ENCODE results near the gene ENTPD1. TPM values are rescaled to one million over a fixed set of nuclear protein-coding genes. Genes with fewer than 3 reads are reported as not detected.

ENTPD1 gene
- total RNA-seq, 1 donor from 2014 or later: 0.95 TPM

GRCh38 chr10:95864906-95865813 lies 109.2 kb downstream of the ENTPD1 start:
- Mint-ChIP-seq H3K27ac (ENCODE audit: unreplicated experiment) (peak overlapping the region; percentile 34), H3K4me1 (ENCODE audit: low read depth, unreplicated experiment) (peaks cover 2% of the 10 kb centered on the region), H3K27me3 (ENCODE audit: low read depth, unreplicated experiment) (no peaks in the 10 kb centered on the region), H3K9me3 (ENCODE audit: unreplicated experiment) (no peaks in the 10 kb centered on the region), H3K4me3 (ENCODE audit: unreplicated experiment) (no peak overlapping the region), H3K36me3 (ENCODE audit: low read depth, unreplicated experiment) (no peaks in the 10 kb centered on the region)
- Histone ChIP-seq H3K79me2 (ENCODE audit: insufficient read depth, low read length) (no peaks in the 10 kb centered on the region), H3K27me3 (ENCODE audit: insufficient read depth, low read length) (no peaks in the 10 kb centered on the region), H2AFZ (ENCODE audit: low read depth, low read length) (peak overlapping the region; percentile 49), H3K9ac (ENCODE audit: low read length) (no peak overlapping the region), H4K20me1 (ENCODE audit: insufficient read depth, low read length) (no peaks in the 10 kb centered on the region), H3K4me3 (ENCODE audit: insufficient read depth, low read depth, low read length) (no peak overlapping the region), H3K4me1 (ENCODE audit: insufficient read depth, low read length) (no peaks in the 10 kb centered on the region), H3K27ac (ENCODE audit: low read depth, low read length) (no peak overlapping the region), H3K36me3 (ENCODE audit: insufficient read depth, low read length) (no peaks in the 10 kb centered on the region), H3K9me3 (ENCODE audit: insufficient read depth, low read depth, low read length) (no peaks in the 10 kb centered on the region), H3K4me2 (ENCODE audit: low read length) (peak overlapping the region; percentile 49)
- FAIRE-seq (no peak), DNase-seq (ENCODE audit: low read depth) (peak; percentile 67)
- peak; percentile 64 for TF ChIP-seq CTCF (IDR thresholded peaks at IDR 0.05; ENCODE audit: insufficient read depth, low read depth, low read length)
- TF ChIP-seq EZH2 (IDR thresholded peaks at IDR 0.05; ENCODE audit: insufficient read depth, low read length): no peak

- H3K27me3 Mint-ChIP-seq (ENCODE audit: low read depth, unreplicated experiment): no peaks in the 10 kb centered on the region
- Histone ChIP-seq H3K36me3 (ENCODE audit: insufficient read depth, low read length) (no peaks in the 10 kb centered on the region), H3K4me3 (ENCODE audit: insufficient read depth, low read depth, low read length) (no peak overlapping the region), H3K27ac (ENCODE audit: low read depth, low read length) (no peak overlapping the region), H3K9me3 (ENCODE audit: insufficient read depth, low read depth, low read length) (no peaks in the 10 kb centered on the region), H3K4me1 (ENCODE audit: insufficient read depth, low read length) (no peaks in the 10 kb centered on the region), H4K20me1 (ENCODE audit: insufficient read depth, low read length) (no peaks in the 10 kb centered on the region), H2AFZ (ENCODE audit: low read depth, low read length) (no peak overlapping the region), H3K4me2 (ENCODE audit: low read length) (no peak overlapping the region), H3K27me3 (ENCODE audit: insufficient read depth, low read length) (no peaks in the 10 kb centered on the region), H3K9ac (ENCODE audit: low read length) (no peak overlapping the region), H3K79me2 (ENCODE audit: insufficient read depth, low read length) (no peaks in the 10 kb centered on the region)
- H3K27ac Mint-ChIP-seq (ENCODE audit: unreplicated experiment): no peak overlapping the region
- H3K36me3 Mint-ChIP-seq (ENCODE audit: low read depth, unreplicated experiment): no peaks in the 10 kb centered on the region
- peaks cover 2% of the 10 kb centered on the region for H3K4me1 Mint-ChIP-seq (ENCODE audit: low read depth, unreplicated experiment)
- FAIRE-seq: no peak
- no peak for DNase-seq (ENCODE audit: low read depth)
- no peak overlapping the region for H3K4me3 Mint-ChIP-seq (ENCODE audit: unreplicated experiment)
- TF ChIP-seq EZH2 (IDR thresholded peaks at IDR 0.05; ENCODE audit: insufficient read depth, low read length) (no peak), CTCF (IDR thresholded peaks at IDR 0.05; ENCODE audit: insufficient read depth, low read depth, low read length) (no peak)
- H3K9me3 Mint-ChIP-seq (ENCODE audit: unreplicated experiment): peaks cover 2% of the 10 kb centered on the region
Observed at GRCh38 chr10:95865814-95866466, 110.0 kb downstream of the ENTPD1 start.
